GM12878 (cell line): ENCODE measurements around the gene ISCU. TPM values are rescaled to one million over a fixed set of nuclear protein-coding genes. Genes with fewer than 3 reads are reported as not detected.

Experiments used
- ATAC-seq: fragments of 200-7000 bp; cut with Tn5 transposase; 3 replicates; pipeline ENCODE4 v1.9.1; 2020; ENCODE audit warnings: mild to moderate bottlenecking, moderate library complexity
- BruUV-seq: library from RNA; stranded (reverse); fragments of 400-500 nt; replicated peaks from 2 replicates; lab custom pipeline; 2021; lab: Mats Ljungman, UMichigan
- CTCF ChIA-PET: fragments of 300-600 bp; sonication (Branson Sonifier 250); formaldehyde crosslinking; extraction: SDS; loops from one replicate; lab custom pipeline; 2021; ENCODE audit warnings: inconsistent platforms; lab: Yijun Ruan, JAX
- POLR2A ChIA-PET: fragments of 350-600 bp; formaldehyde crosslinking; extraction: SDS; loops from one replicate; lab custom pipeline; 2021; ENCODE audit warnings: inconsistent platforms; lab: Charles Lee
- RAD21 ChIA-PET: fragments of 300-600 bp; sonication (Branson Sonifier 250); formaldehyde crosslinking; loops from one replicate; lab custom pipeline; 2023; ENCODE audit warnings: antibody characterized with exemption; ENCODE audit not compliant: unreplicated experiment; lab: Charles Lee
- SMC1A ChIA-PET: fragments of 300-600 bp; sonication (Branson Sonifier 250); formaldehyde crosslinking; loops from one replicate; lab custom pipeline; 2023; ENCODE audit not compliant: unreplicated experiment, uncharacterized antibody; lab: Charles Lee
- DNase-seq: peaks from one replicate; pipeline ENCODE4 v3.0.0-alpha.2; 2011; ENCODE audit warnings: low read depth, low spot score
- FAIRE-seq: peaks from 3 replicates; lab custom pipeline; 2011; peaks lifted over from hg19 to GRCh38; lab: Jason Lieb, UNC
- H2AFZ ChIP-seq: 2 replicates; pipeline ENCODE4 v1.6.0; 2011; ENCODE audit warnings: low read depth, low read length, control low read depth; ENCODE audit not compliant: control insufficient read depth
- H3K27ac ChIP-seq: 2 replicates; pipeline ENCODE4 v1.5.1; 2011; ENCODE audit warnings: control low read depth; ENCODE audit not compliant: control insufficient read depth, insufficient read depth
- H3K27me3 ChIP-seq, 2 experiments: replicated peaks in 1 of 2; 2 replicates each; pipeline versions ENCODE4 v1.6.0 to v1.6.1; 2011; ENCODE audit warnings: low read length in 1 of 2; ENCODE audit not compliant: control insufficient read depth in 2 of 2, insufficient read depth in 2 of 2
- H3K36me3 ChIP-seq, 2 experiments: 2 replicates each; pipeline ENCODE4 v1.5.1; 2011; ENCODE audit warnings: low read length in 1 of 2; ENCODE audit not compliant: control insufficient read depth in 2 of 2, insufficient read depth in 2 of 2
- H3K4me1 ChIP-seq: 2 replicates; pipeline ENCODE4 v1.6.1; 2011; ENCODE audit warnings: mild to moderate bottlenecking, low read length, moderate library complexity, mixed read lengths; ENCODE audit not compliant: control insufficient read depth, insufficient read depth
- H3K4me2 ChIP-seq: 2 replicates; pipeline ENCODE4 v1.6.0; 2011; ENCODE audit warnings: control low read depth; ENCODE audit not compliant: control insufficient read depth, insufficient read depth
- H3K4me3 ChIP-seq: fragments of 200-600 bp; sonication (generic); 2 replicates; pipeline ENCODE4 v1.5.1; 2016
- H3K79me2 ChIP-seq: 2 replicates; pipeline ENCODE4 v1.6.0; 2011; ENCODE audit warnings: low read length; ENCODE audit not compliant: control insufficient read depth, insufficient read depth
- H3K9ac ChIP-seq: 2 replicates; pipeline ENCODE4 v1.8.0; 2011; ENCODE audit warnings: low read length, control low read depth, mixed read lengths; ENCODE audit not compliant: control insufficient read depth, insufficient read depth
- H3K9me3 ChIP-seq: replicated peaks from 3 replicates; pipeline ENCODE4 v1.5.1; 2011; ENCODE audit warnings: mild to moderate bottlenecking, low read length; ENCODE audit not compliant: control insufficient read depth, insufficient read depth
- H4K20me1 ChIP-seq: 2 replicates; pipeline ENCODE4 v1.6.0; 2011; ENCODE audit not compliant: control insufficient read depth, insufficient read depth
- EZH2 ChIP-seq: IDR thresholded peaks from 2 replicates; pipeline ENCODE4 v1.6.1; 2012; ENCODE audit warnings: low read depth, mild to moderate bottlenecking, control low read depth, inconsistent platforms, low read length, borderline replicate concordance; ENCODE audit not compliant: control insufficient read depth
- KDM1A ChIP-seq: fragments of 200-600 bp; sonication (generic); IDR thresholded peaks from 2 replicates; pipeline ENCODE4 v1.6.1; 2016; ENCODE audit warnings: borderline replicate concordance
- MXI1 ChIP-seq: fragments of 150-350 bp; IDR thresholded peaks from 2 replicates; pipeline ENCODE4 v1.6.1; 2011; ENCODE audit warnings: low read depth, mild to moderate bottlenecking, inconsistent platforms, low read length, improper control_type of control experiment
- NFYA ChIP-seq: IDR thresholded peaks from 2 replicates; pipeline ENCODE4 v1.6.1; 2011; ENCODE audit warnings: low read depth, mild to moderate bottlenecking, low read length, improper control_type of control experiment, borderline replicate concordance
- NRF1 ChIP-seq: conservative IDR thresholded peaks from 2 replicates; pipeline ENCODE4 v1.6.1; 2011; ENCODE audit warnings: mild to moderate bottlenecking, low read depth, low read length, improper control_type of control experiment
- RAD21 ChIP-seq: IDR thresholded peaks from 2 replicates; pipeline ENCODE4 v1.6.1; 2011; ENCODE audit warnings: mild to moderate bottlenecking, low read depth, low read length, moderate library complexity; ENCODE audit not compliant: insufficient read depth
- STAT3 ChIP-seq: IDR thresholded peaks from 2 replicates; pipeline ENCODE4 v1.6.1; 2011; ENCODE audit warnings: low read depth, low read length, improper control_type of control experiment
- TCF12 ChIP-seq: IDR thresholded peaks from 2 replicates; pipeline ENCODE4 v1.6.1; 2011; ENCODE audit warnings: low read depth, mild to moderate bottlenecking, low read length
- TCF3 ChIP-seq: IDR thresholded peaks from 2 replicates; pipeline ENCODE4 v1.6.1; 2012; ENCODE audit warnings: low read depth, mild to moderate bottlenecking, low read length, borderline replicate concordance; ENCODE audit not compliant: insufficient read depth
- WGBS: methylation state at CpG from one replicate; pipeline ENCODE4 v1.1.6; 2016; ENCODE audit warnings: low lambda C conversion rate; ENCODE audit not compliant: insufficient replicate concordance, insufficient coverage; ENCODE audit errors: missing lambda C conversion rate; 5-methylcytosine and 5-hydroxymethylcytosine counted together
- in situ Hi-C: fragments of 300-500 bp; cut with MboI; formaldehyde crosslinking; loops from 9 replicates; pipeline ENCODE4 v1.14.3; 2018; ENCODE audit warnings: mixed read lengths
- intact Hi-C: fragments of 100-400 bp; cut with micrococcal nuclease; formaldehyde crosslinking; loops from one replicate; pipeline ENCODE4 v1.14.2; 2022; ENCODE audit not compliant: unreplicated experiment
- polyA plus RNA-seq, 11 experiments: library from polyadenylated mRNA; depleted of rRNA in 4 of 11; unstranded in 6 of 11; stranded (reverse) in 5 of 11; fragments of >200 nt; fragmentation: Nextera tagmentation in 4 of 11; fragmentation: Illumina TruSeq in 1 of 11; extraction: Ambion mirVana in 4 of 11; extraction: Trizol in 1 of 11; gene quantifications; 1 replicate in 1 of 11; 2 replicates in 10 of 11; pipeline versions ENCODE4 v1.2.1 to v1.2.3, GENCODE V29; 2011 to 2016; ENCODE audit warnings: inconsistent platforms in 2 of 11, missing spikeins in 2 of 11, low read depth in 1 of 11
- total RNA-seq, 4 experiments: library from RNA; depleted of rRNA in 3 of 4; stranded (reverse); fragments of >200 nt in 3 of 4; fragmentation: Illumina TruSeq in 1 of 4; extraction: Trizol in 1 of 4; gene quantifications; 2 replicates each; pipeline versions ENCODE4 v1.2.1 to v1.2.3, GENCODE V29; 2013 to 2021
- TF ChIP-seq, protein P1 (sequence below): fragments of 450-650 bp; IDR thresholded peaks from 2 replicates; pipeline ENCODE4 v1.6.1; 2018; ENCODE audit warnings: borderline replicate concordance, mild to moderate bottlenecking; ENCODE audit not compliant: partially characterized antibody
- TF ChIP-seq, protein P2 (sequence below): IDR thresholded peaks from 2 replicates; pipeline ENCODE4 v1.6.1; 2012; ENCODE audit warnings: low read depth, low read length, improper control_type of control experiment
- TF ChIP-seq, protein P3 (sequence below): fragments of 450-650 bp; IDR thresholded peaks from 2 replicates; pipeline ENCODE4 v1.6.1; 2016; ENCODE audit warnings: mild to moderate bottlenecking, moderate library complexity, borderline replicate concordance
- TF ChIP-seq, protein P4 (sequence below): fragments of 450-650 bp; IDR thresholded peaks from 2 replicates; pipeline ENCODE4 v1.6.1; 2017; ENCODE audit warnings: mild to moderate bottlenecking

The ISCU gene
- total and polyA plus RNA-seq, 10 of the 15 experiments (the other 5 are each of a cell fraction or from before 2014, with no cell fraction given): 32.8 to 260 (median 127) TPM

DNA sequence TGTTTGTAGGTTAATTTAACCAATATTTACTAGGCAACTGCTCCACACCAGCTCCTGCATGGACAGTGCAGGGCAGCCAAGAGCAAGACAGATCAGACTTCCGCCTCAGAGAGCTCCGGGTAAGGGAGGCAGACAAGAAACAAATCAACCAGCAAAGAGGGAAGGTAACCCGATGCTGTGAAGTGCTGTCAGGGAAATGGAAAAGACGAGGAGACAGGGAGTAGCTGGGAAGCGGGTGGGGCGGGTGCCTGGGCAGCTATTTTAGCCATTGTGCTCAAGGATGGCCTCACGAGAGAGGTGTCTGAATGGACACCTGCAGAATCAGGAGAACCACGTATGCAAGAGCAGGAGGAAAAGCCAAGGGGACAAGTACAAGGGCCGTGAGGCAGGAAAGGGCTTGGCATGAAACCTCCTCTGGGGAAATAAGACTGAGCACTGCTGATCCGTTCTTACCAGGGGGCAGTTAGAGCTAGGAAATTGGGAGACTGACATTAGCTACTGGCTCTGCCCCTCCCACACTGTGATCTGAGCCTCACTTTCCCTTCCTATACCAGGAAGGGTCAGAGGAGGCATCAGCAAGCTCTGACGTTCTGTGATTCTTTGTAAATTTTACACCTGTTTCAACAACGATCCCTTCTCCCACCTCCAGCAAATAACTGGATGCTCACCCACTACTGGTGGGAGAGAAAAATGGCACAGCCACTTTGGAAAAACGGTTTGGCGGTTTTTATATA is 42.0 kb downstream of the ISCU start:
- in situ Hi-C loops: no loop called here
- BruUV-seq: no TSS peak
- Histone ChIP-seq H2AFZ (no peak overlapping the region), H3K4me3 (no peak overlapping the region), H3K4me1 (peaks cover 5% of the 10 kb centered on the region), H4K20me1 (no peaks in the 10 kb centered on the region), H3K9me3 (no peaks in the 10 kb centered on the region), H3K27ac (no peak overlapping the region), H3K4me2 (no peak overlapping the region), H3K9ac (no peak overlapping the region), H3K27me3 (no peaks in the 10 kb centered on the region), H3K79me2 (no peaks in the 10 kb centered on the region), H3K36me3 (no peaks in the 10 kb centered on the region)
- RAD21 ChIA-PET: no interaction called here
- no peak for ATAC-seq
- CTCF ChIA-PET: interaction anchor here (0.6 to 0.8 kb wide), 2 partner anchors 9 to 15 kb away, joined by 3 to 4 read pairs; no protein-coding TSS in a partner anchor
- DNase-seq: no peak
- intact Hi-C loops: loop anchor here (5.0 kb wide), 1 partner anchor 687 kb away; no protein-coding TSS in a partner anchor
- WGBS: 62% methylated on average over 14 of the region's 14 CpGs
- POLR2A ChIA-PET: no interaction called here
- FAIRE-seq: no peak
- SMC1A ChIA-PET: interaction anchor here (1.4 to 1.5 kb wide), 2 partner anchors 9 to 12 kb away, joined by 5 read pairs; no protein-coding TSS in a partner anchor
- TF ChIP-seq KDM1A (no peak), MXI1 (no peak), TCF12 (no peak), TCF3 (no peak), RAD21 (no peak), NRF1 (no peak), EZH2 (no peak), NFYA (no peak), STAT3 (no peak)
- TF ChIP-seq, protein P1, sequence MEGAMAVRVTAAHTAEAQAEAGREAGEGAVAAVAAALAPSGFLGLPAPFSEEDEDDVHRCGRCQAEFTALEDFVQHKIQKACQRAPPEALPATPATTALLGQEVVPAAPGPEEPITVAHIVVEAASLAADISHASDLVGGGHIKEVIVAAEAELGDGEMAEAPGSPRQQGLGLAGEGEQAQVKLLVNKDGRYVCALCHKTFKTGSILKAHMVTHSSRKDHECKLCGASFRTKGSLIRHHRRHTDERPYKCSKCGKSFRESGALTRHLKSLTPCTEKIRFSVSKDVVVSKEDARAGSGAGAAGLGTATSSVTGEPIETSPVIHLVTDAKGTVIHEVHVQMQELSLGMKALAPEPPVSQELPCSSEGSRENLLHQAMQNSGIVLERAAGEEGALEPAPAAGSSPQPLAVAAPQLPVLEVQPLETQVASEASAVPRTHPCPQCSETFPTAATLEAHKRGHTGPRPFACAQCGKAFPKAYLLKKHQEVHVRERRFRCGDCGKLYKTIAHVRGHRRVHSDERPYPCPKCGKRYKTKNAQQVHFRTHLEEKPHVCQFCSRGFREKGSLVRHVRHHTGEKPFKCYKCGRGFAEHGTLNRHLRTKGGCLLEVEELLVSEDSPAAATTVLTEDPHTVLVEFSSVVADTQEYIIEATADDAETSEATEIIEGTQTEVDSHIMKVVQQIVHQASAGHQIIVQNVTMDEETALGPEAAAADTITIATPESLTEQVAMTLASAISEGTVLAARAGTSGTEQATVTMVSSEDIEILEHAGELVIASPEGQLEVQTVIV: no peak
- TF ChIP-seq, protein P2, sequence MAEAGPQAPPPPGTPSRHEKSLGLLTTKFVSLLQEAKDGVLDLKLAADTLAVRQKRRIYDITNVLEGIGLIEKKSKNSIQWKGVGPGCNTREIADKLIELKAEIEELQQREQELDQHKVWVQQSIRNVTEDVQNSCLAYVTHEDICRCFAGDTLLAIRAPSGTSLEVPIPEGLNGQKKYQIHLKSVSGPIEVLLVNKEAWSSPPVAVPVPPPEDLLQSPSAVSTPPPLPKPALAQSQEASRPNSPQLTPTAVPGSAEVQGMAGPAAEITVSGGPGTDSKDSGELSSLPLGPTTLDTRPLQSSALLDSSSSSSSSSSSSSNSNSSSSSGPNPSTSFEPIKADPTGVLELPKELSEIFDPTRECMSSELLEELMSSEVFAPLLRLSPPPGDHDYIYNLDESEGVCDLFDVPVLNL: no peak
- TF ChIP-seq, protein P3, sequence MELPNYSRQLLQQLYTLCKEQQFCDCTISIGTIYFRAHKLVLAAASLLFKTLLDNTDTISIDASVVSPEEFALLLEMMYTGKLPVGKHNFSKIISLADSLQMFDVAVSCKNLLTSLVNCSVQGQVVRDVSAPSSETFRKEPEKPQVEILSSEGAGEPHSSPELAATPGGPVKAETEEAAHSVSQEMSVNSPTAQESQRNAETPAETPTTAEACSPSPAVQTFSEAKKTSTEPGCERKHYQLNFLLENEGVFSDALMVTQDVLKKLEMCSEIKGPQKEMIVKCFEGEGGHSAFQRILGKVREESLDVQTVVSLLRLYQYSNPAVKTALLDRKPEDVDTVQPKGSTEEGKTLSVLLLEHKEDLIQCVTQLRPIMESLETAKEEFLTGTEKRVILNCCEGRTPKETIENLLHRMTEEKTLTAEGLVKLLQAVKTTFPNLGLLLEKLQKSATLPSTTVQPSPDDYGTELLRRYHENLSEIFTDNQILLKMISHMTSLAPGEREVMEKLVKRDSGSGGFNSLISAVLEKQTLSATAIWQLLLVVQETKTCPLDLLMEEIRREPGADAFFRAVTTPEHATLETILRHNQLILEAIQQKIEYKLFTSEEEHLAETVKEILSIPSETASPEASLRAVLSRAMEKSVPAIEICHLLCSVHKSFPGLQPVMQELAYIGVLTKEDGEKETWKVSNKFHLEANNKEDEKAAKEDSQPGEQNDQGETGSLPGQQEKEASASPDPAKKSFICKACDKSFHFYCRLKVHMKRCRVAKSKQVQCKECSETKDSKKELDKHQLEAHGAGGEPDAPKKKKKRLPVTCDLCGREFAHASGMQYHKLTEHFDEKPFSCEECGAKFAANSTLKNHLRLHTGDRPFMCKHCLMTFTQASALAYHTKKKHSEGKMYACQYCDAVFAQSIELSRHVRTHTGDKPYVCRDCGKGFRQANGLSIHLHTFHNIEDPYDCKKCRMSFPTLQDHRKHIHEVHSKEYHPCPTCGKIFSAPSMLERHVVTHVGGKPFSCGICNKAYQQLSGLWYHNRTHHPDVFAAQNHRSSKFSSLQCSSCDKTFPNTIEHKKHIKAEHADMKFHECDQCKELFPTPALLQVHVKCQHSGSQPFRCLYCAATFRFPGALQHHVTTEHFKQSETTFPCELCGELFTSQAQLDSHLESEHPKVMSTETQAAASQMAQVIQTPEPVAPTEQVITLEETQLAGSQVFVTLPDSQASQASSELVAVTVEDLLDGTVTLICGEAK: no peak
- TF ChIP-seq, protein P4, sequence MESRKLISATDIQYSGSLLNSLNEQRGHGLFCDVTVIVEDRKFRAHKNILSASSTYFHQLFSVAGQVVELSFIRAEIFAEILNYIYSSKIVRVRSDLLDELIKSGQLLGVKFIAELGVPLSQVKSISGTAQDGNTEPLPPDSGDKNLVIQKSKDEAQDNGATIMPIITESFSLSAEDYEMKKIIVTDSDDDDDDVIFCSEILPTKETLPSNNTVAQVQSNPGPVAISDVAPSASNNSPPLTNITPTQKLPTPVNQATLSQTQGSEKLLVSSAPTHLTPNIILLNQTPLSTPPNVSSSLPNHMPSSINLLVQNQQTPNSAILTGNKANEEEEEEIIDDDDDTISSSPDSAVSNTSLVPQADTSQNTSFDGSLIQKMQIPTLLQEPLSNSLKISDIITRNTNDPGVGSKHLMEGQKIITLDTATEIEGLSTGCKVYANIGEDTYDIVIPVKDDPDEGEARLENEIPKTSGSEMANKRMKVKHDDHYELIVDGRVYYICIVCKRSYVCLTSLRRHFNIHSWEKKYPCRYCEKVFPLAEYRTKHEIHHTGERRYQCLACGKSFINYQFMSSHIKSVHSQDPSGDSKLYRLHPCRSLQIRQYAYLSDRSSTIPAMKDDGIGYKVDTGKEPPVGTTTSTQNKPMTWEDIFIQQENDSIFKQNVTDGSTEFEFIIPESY: no peak
